WTC11 (cell line): Measurements from ENCODE around the gene C4orf33. TPM values are rescaled to one million over a fixed set of nuclear protein-coding genes. Genes with fewer than 3 reads are reported as not detected.

Source experiments
- ATAC-seq: fragments of 200-7000 bp; cut with Tn5 transposase; 2 replicates; pipeline ENCODE4 v1.10.0; 2021; ENCODE audit warnings: mild to moderate bottlenecking, moderate library complexity
- CTCF ChIA-PET: fragments of 300-600 bp; sonication (Branson Sonifier 250); formaldehyde crosslinking; loops from one replicate; lab custom pipeline; 2021; ENCODE audit warnings: antibody characterized with exemption; lab: Charles Lee
- POLR2A ChIA-PET: fragments of 350-600 bp; sonication (Branson Sonifier 250); formaldehyde crosslinking; loops from one replicate; lab custom pipeline; 2021; ENCODE audit warnings: antibody characterized with exemption; lab: Charles Lee
- DNase-seq: peaks from one replicate; pipeline ENCODE4 v3.0.0; 2021; ENCODE audit warnings: low spot score
- H3K27ac Mint-ChIP-seq: 2 replicates; pipeline ENCODE4 v1.8.0; 2021; ENCODE audit warnings: mixed read lengths
- H3K27me3 Mint-ChIP-seq: 2 replicates; pipeline ENCODE4 v1.8.0; 2021; ENCODE audit warnings: low read depth, mild to moderate bottlenecking, moderate library complexity, mixed read lengths
- H3K36me3 Mint-ChIP-seq: 2 replicates; pipeline ENCODE4 v1.8.0; 2021; ENCODE audit warnings: mixed read lengths
- H3K4me1 Mint-ChIP-seq: 2 replicates; pipeline ENCODE4 v1.8.0; 2022; ENCODE audit warnings: mixed read lengths
- H3K4me3 Mint-ChIP-seq: 2 replicates; pipeline ENCODE4 v1.8.0; 2021; ENCODE audit warnings: mild to moderate bottlenecking, moderate library complexity, mixed read lengths
- H3K9me3 Mint-ChIP-seq: 2 replicates; pipeline ENCODE4 v1.8.0; 2021; ENCODE audit warnings: mixed read lengths
- GABPB1 ChIP-seq: sonication (generic); formaldehyde crosslinking; IDR thresholded peaks from 2 replicates; pipeline ENCODE4 v1.8.1; 2023; ENCODE audit warnings: mild to moderate bottlenecking, missing genetic modification reagents
- GRHL2 ChIP-seq: fragments of 250-450 bp; sonication (Bioruptor Pico); IDR thresholded peaks from 2 replicates; pipeline ENCODE4 v1.8.0; 2022; ENCODE audit warnings: mild to moderate bottlenecking, moderate library complexity; ENCODE audit not compliant: insufficient replicate concordance, severe bottlenecking
- SMAD3 ChIP-seq: sonication (generic); formaldehyde crosslinking; IDR thresholded peaks from 2 replicates; pipeline ENCODE4 v1.8.0; 2022; ENCODE audit warnings: missing genetic modification reagents, mild to moderate bottlenecking, borderline replicate concordance
- SOX15 ChIP-seq: fragments of 250-450 bp; sonication (Bioruptor Pico); IDR thresholded peaks from 2 replicates; pipeline ENCODE4 v1.9.0; 2021; ENCODE audit warnings: mild to moderate bottlenecking
- TP53 ChIP-seq: sonication (generic); formaldehyde crosslinking; IDR thresholded peaks from 2 replicates; pipeline ENCODE4 v1.8.1; 2023; ENCODE audit warnings: mild to moderate bottlenecking, missing genetic modification reagents
- ZNF317 ChIP-seq: sonication (generic); formaldehyde crosslinking; IDR thresholded peaks from 2 replicates; pipeline ENCODE4 v1.8.1; 2023; ENCODE audit warnings: low read depth, mild to moderate bottlenecking, moderate library complexity, missing genetic modification reagents, borderline replicate concordance
- ZNF396 ChIP-seq: fragments of 250-450 bp; sonication (Bioruptor Pico); IDR thresholded peaks from 2 replicates; pipeline ENCODE4 v1.8.0; 2021; ENCODE audit warnings: mild to moderate bottlenecking, moderate library complexity, borderline replicate concordance
- ZNF416 ChIP-seq: fragments of 250-450 bp; sonication (Bioruptor Pico); IDR thresholded peaks from 2 replicates; pipeline ENCODE4 v1.9.0; 2021; ENCODE audit warnings: mild to moderate bottlenecking, inconsistent platforms
- ZNF671 ChIP-seq: fragments of 250-450 bp; sonication (Bioruptor Pico); IDR thresholded peaks from 2 replicates; pipeline ENCODE4 v1.8.0; 2021; ENCODE audit warnings: mild to moderate bottlenecking
- total RNA-seq: library from RNA; stranded (reverse); gene quantifications from 3 replicates; pipeline ENCODE4 v1.2.3, GENCODE V29; 2021
- TF ChIP-seq, protein P1 (sequence below): sonication (generic); formaldehyde crosslinking; IDR thresholded peaks from 2 replicates; pipeline ENCODE4 v1.8.0; 2022; ENCODE audit warnings: mild to moderate bottlenecking, missing genetic modification reagents
- TF ChIP-seq, protein P2 (sequence below): sonication (generic); formaldehyde crosslinking; IDR thresholded peaks from 2 replicates; pipeline ENCODE4 v1.8.1; 2022; ENCODE audit warnings: mild to moderate bottlenecking, missing genetic modification reagents, moderate library complexity, borderline replicate concordance
- TF ChIP-seq, protein P3 (sequence below): sonication (generic); formaldehyde crosslinking; IDR thresholded peaks from 2 replicates; pipeline ENCODE4 v1.8.1; 2023; ENCODE audit warnings: mild to moderate bottlenecking, missing genetic modification reagents
- TF ChIP-seq, protein P4 (sequence below): sonication (generic); formaldehyde crosslinking; IDR thresholded peaks from 2 replicates; pipeline ENCODE4 v1.8.0; 2022; ENCODE audit warnings: missing genetic modification reagents
- TF ChIP-seq, protein P5 (sequence below): fragments of 250-450 bp; sonication (Bioruptor Pico); IDR thresholded peaks from 2 replicates; pipeline ENCODE4 v1.9.0; 2021; ENCODE audit warnings: mild to moderate bottlenecking

Gene C4orf33
- total RNA-seq, 1 experiment from 2014 or later, result 6.9 TPM

DNA sequence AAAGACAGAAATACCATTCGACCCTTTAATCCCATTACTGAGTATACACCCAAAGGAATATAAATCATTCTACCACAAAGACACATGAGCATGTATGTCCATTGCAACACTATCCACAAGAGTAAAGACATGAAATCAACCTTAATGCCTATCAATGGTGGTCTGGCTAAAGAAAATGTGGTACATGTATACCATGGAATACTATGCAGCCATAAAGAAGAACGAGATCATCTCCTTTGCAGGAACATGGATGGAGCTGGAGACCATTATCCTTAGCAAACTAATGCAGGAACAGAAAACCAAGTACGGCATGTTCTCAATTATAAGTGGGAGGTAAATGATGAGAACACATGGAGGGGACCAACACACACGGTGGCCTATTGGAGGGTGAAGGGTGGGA lies 10.5 kb upstream of the C4orf33 start (continued):
- TF ChIP-seq, protein P1, sequence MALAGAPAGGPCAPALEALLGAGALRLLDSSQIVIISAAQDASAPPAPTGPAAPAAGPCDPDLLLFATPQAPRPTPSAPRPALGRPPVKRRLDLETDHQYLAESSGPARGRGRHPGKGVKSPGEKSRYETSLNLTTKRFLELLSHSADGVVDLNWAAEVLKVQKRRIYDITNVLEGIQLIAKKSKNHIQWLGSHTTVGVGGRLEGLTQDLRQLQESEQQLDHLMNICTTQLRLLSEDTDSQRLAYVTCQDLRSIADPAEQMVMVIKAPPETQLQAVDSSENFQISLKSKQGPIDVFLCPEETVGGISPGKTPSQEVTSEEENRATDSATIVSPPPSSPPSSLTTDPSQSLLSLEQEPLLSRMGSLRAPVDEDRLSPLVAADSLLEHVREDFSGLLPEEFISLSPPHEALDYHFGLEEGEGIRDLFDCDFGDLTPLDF (CRISPR knock-in tag), result no peak
- TF ChIP-seq ZNF671 (CRISPR knock-in tag) (no peak), ZNF396 (CRISPR knock-in tag) (no peak)

DNA sequence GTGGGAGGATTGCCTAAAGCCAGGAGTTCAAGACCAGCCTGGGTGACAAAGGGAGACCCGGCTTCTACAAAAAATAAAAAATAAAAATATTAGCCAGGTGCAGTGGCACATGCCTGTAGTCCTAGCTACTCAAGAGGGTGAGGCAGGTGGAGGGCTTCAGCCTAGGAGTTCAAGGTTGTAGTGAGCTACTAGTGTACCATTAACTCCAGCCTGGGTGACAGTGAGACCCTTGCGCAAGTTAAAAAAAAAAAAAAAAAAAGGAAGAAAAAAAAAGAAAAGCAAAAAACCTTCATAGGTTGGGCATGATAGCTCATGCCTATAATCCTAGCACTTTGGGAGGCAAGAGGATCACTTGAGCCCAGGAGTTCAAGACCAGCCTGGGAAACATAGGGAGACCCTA lies 8.4 kb upstream of the C4orf33 start:
- CTCF ChIA-PET, result no interaction called here
- H3K4me3 Mint-ChIP-seq, result no peak overlapping the region
- peaks cover 10% of the 10 kb centered on the region for H3K36me3 Mint-ChIP-seq
- DNase-seq (no peak), ATAC-seq (no peak)
- TF ChIP-seq GABPB1, result no peak
- TF ChIP-seq, protein P2, sequence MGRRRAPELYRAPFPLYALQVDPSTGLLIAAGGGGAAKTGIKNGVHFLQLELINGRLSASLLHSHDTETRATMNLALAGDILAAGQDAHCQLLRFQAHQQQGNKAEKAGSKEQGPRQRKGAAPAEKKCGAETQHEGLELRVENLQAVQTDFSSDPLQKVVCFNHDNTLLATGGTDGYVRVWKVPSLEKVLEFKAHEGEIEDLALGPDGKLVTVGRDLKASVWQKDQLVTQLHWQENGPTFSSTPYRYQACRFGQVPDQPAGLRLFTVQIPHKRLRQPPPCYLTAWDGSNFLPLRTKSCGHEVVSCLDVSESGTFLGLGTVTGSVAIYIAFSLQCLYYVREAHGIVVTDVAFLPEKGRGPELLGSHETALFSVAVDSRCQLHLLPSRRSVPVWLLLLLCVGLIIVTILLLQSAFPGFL (CRISPR knock-in tag), result no peak
- no peak for TF ChIP-seq SMAD3
- no peak for TF ChIP-seq GRHL2
- no peak for TF ChIP-seq ZNF416 (CRISPR knock-in tag)
- TF ChIP-seq, protein P3, sequence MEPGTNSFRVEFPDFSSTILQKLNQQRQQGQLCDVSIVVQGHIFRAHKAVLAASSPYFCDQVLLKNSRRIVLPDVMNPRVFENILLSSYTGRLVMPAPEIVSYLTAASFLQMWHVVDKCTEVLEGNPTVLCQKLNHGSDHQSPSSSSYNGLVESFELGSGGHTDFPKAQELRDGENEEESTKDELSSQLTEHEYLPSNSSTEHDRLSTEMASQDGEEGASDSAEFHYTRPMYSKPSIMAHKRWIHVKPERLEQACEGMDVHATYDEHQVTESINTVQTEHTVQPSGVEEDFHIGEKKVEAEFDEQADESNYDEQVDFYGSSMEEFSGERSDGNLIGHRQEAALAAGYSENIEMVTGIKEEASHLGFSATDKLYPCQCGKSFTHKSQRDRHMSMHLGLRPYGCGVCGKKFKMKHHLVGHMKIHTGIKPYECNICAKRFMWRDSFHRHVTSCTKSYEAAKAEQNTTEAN, result no peak
- H3K27me3 Mint-ChIP-seq, result no peaks in the 10 kb centered on the region
- peaks cover 12% of the 10 kb centered on the region for H3K4me1 Mint-ChIP-seq
- no peak overlapping the region for H3K27ac Mint-ChIP-seq
- H3K9me3 Mint-ChIP-seq, result peaks cover 11% of the 10 kb centered on the region
- POLR2A ChIA-PET, result interaction anchor here (0.7 kb wide), 1 partner anchor 245 kb away, joined by 4 read pairs; no protein-coding TSS in a partner anchor

DNA sequence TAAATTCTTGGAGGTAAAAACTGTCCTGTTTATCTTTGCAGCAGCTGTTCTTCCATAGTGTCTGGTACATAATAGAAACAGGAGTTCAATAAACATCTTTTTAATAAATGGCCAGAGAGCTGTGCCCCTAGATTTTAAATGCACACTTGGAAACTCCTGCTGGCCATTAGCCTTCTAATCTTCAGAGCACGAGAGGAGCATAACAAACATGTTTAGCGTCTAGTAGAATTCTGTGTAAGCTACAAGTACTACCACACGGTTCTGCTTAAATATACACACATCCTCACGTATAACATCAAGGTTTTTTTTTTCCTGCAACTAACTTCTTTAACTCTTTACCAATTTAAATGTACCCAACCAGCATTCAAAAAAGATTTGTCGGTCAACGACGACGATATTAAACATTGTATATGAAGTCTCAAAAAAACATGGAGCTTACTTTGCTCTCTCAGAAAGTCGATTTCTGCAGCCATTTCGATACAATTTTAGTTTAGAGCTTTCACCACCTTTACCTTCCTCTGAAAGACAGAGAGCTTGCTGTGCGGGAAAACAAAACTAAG lies 3.2 kb upstream of the C4orf33 start:
- DNase-seq (no peak), ATAC-seq (no peak)
- no peaks in the 10 kb centered on the region for H3K27me3 Mint-ChIP-seq
- H3K4me1 Mint-ChIP-seq, result peaks cover 19% of the 10 kb centered on the region
- no peak overlapping the region for H3K4me3 Mint-ChIP-seq
- TF ChIP-seq, protein P4, sequence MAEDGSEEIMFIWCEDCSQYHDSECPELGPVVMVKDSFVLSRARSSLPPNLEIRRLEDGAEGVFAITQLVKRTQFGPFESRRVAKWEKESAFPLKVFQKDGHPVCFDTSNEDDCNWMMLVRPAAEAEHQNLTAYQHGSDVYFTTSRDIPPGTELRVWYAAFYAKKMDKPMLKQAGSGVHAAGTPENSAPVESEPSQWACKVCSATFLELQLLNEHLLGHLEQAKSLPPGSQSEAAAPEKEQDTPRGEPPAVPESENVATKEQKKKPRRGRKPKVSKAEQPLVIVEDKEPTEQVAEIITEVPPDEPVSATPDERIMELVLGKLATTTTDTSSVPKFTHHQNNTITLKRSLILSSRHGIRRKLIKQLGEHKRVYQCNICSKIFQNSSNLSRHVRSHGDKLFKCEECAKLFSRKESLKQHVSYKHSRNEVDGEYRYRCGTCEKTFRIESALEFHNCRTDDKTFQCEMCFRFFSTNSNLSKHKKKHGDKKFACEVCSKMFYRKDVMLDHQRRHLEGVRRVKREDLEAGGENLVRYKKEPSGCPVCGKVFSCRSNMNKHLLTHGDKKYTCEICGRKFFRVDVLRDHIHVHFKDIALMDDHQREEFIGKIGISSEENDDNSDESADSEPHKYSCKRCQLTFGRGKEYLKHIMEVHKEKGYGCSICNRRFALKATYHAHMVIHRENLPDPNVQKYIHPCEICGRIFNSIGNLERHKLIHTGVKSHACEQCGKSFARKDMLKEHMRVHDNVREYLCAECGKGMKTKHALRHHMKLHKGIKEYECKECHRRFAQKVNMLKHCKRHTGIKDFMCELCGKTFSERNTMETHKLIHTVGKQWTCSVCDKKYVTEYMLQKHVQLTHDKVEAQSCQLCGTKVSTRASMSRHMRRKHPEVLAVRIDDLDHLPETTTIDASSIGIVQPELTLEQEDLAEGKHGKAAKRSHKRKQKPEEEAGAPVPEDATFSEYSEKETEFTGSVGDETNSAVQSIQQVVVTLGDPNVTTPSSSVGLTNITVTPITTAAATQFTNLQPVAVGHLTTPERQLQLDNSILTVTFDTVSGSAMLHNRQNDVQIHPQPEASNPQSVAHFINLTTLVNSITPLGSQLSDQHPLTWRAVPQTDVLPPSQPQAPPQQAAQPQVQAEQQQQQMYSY (CRISPR knock-in tag), result no peak
- TF ChIP-seq, protein P1 (CRISPR knock-in tag), result no peak
- no peak for TF ChIP-seq ZNF416 (CRISPR knock-in tag)
- TF ChIP-seq SOX15 (CRISPR knock-in tag), result no peak
- no peak for TF ChIP-seq ZNF317 (CRISPR knock-in tag)
- TF ChIP-seq, protein P5, sequence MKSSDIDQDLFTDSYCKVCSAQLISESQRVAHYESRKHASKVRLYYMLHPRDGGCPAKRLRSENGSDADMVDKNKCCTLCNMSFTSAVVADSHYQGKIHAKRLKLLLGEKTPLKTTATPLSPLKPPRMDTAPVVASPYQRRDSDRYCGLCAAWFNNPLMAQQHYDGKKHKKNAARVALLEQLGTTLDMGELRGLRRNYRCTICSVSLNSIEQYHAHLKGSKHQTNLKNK, result no peak
- TF ChIP-seq TP53 (CRISPR knock-in tag), result no peak
- H3K9me3 Mint-ChIP-seq, result no peaks in the 10 kb centered on the region
- no peak overlapping the region for H3K27ac Mint-ChIP-seq
- POLR2A ChIA-PET, result interaction anchor here (0.5 to 0.8 kb wide), 2 partner anchors 141 to 936 kb away, joined by 3 to 6 read pairs; no protein-coding TSS in a partner anchor
- no peaks in the 10 kb centered on the region for H3K36me3 Mint-ChIP-seq
- CTCF ChIA-PET, result interaction anchor here (0.9 to 1.8 kb wide), 2 partner anchors 53 to 638 kb away, joined by 4 read pairs; no protein-coding TSS in a partner anchor
